ENCODE results near the gene YWHAH.
A peak's percentile ranks its signal among the peaks of the same experiment; 100 is the strongest.

The YWHAH gene

DNA sequence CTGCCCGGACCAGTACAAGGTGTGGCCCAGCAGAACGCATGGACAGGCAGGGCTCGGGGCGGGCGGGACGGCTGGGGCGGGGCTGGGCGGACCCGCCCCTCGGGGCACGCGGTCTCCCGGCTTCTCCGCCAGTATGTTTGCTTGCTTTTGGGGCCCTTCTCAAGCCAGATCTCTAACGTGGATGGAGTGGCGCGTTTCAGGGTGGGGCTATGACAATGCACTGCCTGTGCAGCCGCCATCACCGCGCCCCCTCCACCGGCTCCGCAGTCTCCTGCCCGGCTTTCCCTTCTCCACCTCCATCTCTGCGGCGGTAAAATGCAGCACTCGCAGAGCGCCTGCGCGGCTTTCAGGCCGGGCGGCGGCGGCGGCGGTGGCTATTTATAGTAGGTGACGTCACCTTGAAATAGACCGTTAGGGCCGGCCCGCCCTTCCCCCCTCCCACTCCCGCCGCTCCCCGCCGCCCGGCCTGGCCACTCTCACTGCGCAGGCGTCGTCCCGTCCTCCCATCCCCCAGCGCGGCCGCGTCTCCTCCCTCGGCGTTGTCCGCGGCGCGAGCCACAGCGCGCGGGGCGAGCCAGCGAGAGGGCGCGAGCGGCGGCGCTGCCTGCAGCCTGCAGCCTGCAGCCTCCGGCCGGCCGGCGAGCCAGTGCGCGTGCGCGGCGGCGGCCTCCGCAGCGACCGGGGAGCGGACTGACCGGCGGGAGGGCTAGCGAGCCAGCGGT, at the start of gene YWHAH:
Gene YWHAH, plus strand, starts transcription at position 558 of the 722 bp plus-strand sequence. CDS start 199 bp downstream, outside the sequence.
- peak; percentile 86 for DNase-seq

- no peak for DNase-seq
Measured at GRCh38 chr22:31895411-31896123, 48.8 kb upstream of the YWHAH start.

- no peak for DNase-seq
Measured at GRCh38 chr22:31896472-31896871, 47.9 kb upstream of the YWHAH start.

DNA sequence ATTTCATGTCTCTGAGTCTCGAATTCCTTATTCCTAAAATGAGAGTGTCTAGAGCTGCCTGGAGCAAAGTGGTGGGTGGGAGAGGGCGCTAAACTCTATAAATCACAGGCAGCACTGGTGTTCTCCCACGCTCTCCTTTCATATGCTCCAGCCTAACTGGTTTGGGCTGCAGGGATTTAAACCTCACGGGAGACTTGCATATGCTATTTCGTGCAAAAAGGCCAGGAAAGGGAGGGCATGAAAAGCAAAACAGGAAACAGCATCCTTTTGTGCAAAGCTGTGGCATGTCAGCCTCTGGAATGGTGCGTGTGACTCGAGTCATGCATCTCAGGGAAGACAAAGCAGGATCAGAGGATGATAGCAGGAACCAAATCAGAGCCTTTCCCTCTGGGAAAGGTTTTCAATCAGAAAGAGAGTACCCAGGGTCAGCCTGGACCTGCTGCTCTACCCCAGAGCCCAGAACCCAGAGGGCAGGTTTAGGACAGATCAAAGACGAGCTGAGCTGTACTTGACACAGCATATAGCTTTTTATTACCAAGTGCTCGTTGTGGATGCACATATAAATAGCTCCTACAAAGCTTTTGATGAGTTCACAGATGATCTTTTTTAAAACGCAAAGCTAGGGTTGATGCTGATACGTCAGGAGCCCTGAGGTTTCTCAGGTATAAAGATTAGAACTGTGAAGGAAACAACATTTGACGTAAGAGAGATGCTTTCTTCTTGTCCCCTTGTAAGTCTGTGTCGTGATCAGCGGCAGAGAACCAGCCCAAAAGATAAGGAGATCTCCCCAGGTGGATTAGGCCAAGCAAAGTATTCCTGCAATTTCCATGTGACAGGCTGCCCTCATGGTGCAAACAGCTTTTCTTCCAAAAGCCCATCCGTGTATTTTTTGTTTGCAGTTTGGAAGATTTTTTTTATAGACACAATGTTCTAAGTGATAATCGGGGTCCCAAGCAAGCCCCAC, 46.2 kb upstream of the YWHAH start:
- DNase-seq: no peak

DNA sequence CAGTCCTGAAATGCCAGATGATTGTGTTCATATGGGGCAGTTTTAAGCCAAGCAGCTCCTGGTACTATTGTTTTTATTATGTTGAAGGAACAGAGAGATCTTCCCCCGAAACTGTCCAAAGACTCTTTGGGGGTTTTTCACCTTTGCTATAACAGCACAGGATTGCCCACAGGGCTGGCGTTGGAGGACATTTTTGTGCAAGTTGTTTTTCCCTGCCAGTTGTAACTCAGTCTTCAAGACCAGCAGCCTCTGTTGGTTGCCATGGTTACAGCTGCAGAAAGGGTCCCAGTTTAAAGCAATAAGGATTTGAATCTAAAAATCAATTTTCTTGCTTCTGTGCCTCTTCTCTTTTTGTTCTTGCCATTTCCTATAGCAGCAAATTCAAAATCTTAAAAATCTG, 45.4 kb upstream of the YWHAH start:
- DNase-seq: no peak

DNA sequence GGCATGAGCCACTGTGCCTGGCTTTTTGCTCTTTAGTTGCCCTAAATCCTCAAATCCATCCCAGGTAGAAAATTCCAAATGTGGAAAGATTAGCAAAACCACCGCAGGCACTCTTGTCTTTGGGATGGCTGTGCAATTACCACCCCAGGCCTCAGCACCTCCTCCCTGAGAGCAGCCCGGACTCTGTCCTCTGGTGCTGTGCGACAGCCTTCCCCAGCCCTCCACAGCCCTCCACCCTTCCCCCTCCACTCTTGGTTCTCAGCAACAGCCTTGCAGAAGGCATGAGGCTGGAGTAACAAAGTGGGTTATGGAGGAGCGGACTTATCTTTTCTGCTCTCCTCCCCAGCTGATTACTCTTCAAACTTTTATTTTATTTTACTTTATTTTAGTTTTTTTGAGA, 44.7 kb upstream of the YWHAH start:
- DNase-seq: no peak

- no peak for DNase-seq
Measured at GRCh38 chr22:31901388-31902137, 42.8 kb upstream of the YWHAH start.

- DNase-seq: no peak
Measured at GRCh38 chr22:31904651-31905050, 39.7 kb upstream of the YWHAH start.

DNA sequence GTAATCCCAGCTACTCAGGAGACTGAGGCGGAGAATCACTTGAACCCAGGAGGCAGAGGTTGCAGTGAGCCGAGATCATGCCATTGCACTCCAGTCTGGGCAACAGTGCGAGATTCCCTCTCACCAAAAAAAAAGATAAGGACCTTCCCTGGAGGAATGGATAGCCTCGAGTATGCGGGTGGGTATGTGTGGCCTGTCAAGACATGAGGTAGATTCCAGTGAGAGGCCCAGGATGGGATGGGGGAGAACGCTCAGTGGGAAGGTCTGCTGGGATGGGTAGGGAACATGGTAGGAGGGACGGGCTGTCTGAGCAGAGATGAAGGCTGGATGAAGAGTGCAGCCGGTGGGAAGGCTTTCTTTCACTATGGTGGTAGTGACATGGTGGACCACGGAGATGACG, 39.0 kb upstream of the YWHAH start:
- DNase-seq: no peak

DNA sequence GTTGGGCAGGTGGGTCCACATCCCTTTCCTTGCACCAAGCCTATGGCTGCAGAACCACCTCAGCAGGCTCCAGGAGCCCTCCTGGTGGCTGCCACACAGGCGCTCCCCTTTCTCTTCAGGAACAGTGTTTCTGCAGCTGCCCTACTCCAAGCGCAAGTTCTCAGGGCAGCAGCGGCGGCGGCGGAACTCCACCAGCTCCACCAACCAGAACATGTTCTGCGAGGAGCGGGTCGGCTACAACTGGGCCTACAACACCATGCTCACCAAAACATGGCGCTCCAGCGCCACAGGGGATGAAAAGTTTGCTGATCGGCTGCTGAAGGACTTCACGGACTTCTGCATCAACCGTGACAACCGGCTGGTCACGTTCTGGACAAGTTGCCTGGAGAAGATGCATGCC, 38.2 kb upstream of the YWHAH start:
- DNase-seq: no peak

GRCh38 chr22:31906569-31906968, 37.8 kb upstream of the YWHAH start:
- no peak for DNase-seq

DNA sequence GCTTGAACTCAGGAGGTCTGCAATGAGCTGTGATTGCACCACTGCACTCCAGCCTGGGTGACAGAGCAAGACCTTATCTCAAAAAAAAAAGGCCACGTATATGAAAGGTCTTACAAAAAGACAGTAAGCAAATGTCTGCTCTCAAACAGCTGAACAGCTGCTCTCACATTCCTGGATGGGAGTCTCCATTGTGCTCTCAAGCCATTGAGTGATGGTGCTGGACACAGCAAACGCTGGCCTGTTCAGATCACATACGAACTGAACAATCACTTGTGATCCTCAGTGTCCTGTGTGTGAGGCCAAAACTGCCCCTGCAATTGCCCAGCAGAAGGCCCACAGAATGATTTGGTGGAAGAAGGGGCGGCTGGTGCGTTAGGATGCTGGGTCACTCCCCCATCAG, 34.4 kb upstream of the YWHAH start:
- DNase-seq: no peak

- DNase-seq: no peak
Measured at GRCh38 chr22:31911565-31912406, 32.5 kb upstream of the YWHAH start.

DNA sequence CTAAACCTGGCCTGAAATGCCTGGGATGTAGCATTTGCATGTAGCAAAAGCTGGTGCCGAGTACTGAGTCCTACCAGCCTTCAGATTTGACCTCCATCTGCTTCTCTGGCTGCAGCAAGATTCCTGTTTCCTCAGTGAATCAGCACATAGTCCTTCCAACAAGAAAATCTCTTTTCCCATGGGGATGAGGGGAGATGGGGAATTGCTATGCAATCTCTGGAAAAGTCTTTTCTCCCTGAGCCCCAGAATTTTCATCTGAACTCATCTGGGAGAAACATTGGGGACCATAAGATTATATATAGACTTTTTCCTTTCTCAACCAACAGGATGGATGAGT, 32.0 kb upstream of the YWHAH start:
- DNase-seq: no peak

GRCh38 chr22:31915586-31915985, 28.7 kb upstream of the YWHAH start:
- DNase-seq: no peak

DNA sequence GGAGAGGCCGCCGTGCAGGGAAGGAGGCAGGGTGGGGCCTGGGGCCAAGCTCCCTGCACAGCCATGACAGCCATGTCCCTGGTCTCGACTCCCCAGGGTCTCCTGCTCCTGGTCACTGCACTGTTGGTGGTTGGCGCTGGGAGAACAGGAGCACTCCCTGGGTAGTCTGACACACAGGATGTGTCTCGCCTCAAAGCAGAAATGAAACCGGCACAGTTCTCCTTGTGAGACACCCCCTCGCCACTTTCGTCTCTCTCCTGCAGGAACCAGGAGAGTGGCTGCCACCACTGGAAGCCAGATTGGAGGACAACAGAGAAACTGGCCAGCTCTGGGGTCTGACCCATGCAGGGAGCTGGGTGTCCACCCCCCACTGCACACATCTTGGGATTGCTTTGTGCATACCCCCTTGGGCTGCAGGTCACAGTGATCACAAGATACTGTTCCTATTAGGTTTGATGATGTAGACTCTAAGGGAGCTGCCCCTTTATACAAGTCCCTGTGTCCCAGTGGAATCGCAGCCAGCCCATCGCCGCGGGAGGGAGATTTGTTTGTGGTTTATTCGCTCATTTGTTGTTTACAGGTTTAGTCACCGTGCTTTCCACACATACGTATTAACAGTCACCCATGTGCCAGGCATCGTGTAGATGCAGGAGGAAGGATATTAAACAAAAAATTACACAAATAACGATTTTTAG, 27.0 kb upstream of the YWHAH start:
- DNase-seq: no peak

GRCh38 chr22:31919730-31920129, 24.6 kb upstream of the YWHAH start:
- DNase-seq: no peak

DNA sequence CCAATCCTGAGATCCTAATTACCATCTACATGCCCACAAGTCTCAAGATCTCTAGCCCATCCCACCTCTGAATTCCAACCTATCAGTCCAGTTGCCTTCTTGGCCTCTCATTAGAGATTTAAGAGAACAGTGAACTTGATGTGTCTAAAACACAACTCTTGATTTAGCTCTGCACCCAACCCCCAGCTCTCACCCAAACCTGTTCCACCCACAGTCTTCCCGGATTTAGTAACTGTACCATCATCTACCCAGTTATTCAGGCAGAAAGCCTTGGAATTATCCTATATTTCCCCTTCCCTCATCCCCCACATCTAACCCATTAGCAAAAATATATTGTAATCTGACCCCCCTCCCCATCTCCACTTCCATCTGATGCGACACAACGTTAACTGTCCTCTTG, 24.0 kb upstream of the YWHAH start:
- DNase-seq: no peak

DNA sequence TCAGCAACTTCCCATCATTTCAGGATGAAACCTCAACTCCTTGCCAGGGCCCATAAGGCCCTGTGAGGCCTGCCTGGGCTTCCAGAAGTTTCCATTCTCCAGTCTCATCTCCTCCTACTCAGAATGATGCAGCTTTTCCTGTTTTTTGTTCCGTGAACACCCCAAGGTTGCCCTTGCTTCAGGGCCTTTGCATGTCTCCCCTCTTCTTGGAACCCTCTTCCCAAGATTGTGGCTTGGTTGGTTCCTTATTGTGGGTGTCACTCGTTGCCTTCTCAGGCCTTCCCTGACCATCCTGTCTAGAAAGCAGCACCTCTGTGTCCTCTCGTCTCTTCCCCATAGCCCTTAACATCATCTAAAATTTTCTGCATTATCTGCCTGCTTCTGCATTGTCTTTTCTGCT, 23.2 kb upstream of the YWHAH start:
- DNase-seq: no peak

DNA sequence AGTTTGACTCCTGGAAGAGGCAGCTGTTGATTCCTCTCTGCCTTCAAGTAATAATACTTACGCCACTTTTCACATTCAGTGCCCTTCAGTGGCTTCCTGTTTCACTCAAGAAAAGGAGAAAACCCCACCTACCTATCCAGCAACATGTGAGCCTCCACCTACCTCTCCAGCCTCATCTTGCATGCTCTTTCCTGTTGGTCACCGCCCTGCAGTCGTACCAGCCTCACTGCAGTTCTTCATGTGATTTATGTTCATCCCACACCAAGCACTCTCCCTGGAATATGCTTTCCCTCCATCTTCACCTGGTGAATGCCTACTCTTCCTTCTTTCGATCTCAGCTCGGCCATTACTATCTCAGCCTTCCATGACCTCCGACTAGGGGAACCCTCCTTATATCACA, 21.8 kb upstream of the YWHAH start:
- DNase-seq: no peak

GRCh38 chr22:31923136-31923535, 21.2 kb upstream of the YWHAH start:
- no peak for DNase-seq

Data from activated CD8-positive, alpha-beta memory T cell treated with anti-CD3 and anti-CD28 coated beads, Interleukin-2, amount 50 U/mL, for 4 hours (primary cell).